ENCODE measurements around the gene MCC.

MCC gene

DNA sequence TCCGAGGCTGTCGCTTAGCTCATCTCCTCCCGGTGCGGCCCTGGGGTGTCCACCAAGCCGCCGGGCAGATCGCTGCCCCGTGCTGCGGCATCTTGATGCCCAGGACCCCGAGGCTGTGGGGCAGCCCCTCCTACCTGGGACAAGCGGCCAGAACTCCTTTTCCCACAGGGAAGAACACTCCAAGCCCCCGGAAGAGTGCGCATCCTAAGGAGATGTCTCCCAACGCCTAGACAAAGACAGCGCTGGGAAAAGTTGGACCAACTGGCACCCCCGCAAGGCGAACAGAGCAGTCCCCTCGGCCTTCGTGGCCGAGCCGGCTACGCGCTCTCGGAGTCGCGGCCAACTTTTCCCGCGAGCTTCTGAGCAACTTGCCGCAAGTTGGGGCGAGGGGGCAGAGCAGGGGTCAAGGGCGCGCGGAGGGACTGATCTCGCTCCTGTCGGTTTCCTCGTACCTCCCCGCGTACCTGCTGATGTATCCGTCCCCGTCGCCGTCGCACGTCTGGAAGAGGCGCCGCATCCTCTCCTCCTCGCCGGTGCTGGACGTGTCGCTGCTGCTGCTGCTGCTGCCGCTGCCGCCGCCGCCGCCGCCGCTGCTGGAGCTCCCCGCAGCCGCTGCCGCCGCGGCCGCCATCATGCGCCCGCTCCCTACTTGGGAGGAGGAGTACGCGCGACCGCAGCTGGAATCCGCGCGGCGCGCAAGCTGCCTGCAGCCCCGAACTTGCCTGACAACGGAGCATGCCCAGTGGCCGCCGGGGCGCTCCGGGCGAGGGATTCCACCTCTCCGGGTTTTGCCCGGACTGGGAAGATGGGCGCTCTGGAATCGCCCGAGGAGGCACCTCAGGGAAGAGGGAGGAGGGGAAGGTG, at the start of gene MCC:
TSS of gene MCC (minus strand) at position 673 of the 864 bp plus-strand sequence.
- DNase-seq, result no peak

- DNase-seq, result no peak
Observed at GRCh38 chr5:113531481-113532159, 43.4 kb upstream of the MCC start.

GRCh38 chr5:113527746-113528145, 39.5 kb upstream of the MCC start:
- DNase-seq, result no peak

GRCh38 chr5:113526421-113526820, 38.2 kb upstream of the MCC start:
- DNase-seq, result no peak

DNA sequence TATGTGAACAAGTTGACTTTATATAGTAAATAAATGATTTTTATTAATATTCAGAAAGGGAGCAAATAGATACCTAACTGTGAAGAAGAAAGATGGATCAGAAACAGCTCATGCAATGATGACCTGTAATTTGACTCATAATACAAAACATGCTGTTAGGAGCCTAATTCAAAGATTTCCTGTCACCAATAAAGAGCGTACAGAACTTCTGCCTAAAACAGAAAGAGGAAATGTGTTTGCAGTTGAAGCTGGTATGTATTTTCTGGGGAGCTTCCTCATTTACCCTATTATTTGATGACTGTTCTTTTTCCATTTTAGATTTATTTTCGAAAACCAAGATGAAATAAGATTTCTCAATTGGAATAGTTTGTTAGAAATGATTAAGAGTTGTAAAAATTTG, 36.7 kb upstream of the MCC start:
- peak; percentile 52 for DNase-seq

- DNase-seq, result no peak
Observed at GRCh38 chr5:113523168-113523567, 34.9 kb upstream of the MCC start.

DNA sequence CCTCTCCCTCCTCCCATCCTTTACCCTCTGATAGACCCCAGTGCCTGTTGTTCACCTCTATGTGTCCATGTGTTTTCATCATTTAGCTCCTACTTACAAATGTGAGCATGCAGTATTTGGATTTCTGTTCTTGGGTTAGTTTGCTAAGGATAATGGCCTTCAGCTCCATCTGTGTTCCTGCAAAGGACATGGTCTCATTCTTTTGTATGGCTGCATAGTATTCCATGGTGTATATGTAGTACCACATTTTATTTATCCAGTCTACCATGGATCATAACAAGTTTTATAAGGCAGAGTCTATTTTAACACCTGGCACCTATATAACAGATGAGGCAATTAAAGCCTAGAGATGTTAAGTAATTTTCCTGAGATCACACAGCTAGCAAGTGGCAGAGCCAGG, 32.6 kb upstream of the MCC start:
- DNase-seq, result no peak

- DNase-seq, result no peak
Observed at GRCh38 chr5:113520429-113520828, 32.2 kb upstream of the MCC start.

- no peak for DNase-seq
Observed at GRCh38 chr5:113519412-113519811, 31.2 kb upstream of the MCC start.

DNA sequence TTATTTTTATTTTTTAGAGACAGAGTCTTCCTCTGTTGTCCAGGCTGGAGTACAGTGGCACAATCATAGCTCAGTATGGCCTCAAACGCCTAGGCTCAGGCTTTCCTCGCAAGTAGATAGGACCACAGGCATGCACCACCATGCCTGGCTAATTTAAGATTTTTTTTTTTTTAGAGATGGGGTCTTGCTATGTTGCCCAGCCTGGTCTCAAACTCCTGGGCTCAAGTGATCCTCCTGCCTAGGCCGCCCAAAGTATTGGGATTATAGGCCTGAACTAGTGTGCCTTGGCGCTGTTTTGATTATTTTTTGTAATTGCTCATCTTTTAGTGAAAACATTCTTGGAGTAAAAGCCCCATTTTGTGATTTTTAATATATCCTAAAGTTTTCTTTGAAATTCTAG, 30.6 kb upstream of the MCC start:
- no peak for DNase-seq

DNA sequence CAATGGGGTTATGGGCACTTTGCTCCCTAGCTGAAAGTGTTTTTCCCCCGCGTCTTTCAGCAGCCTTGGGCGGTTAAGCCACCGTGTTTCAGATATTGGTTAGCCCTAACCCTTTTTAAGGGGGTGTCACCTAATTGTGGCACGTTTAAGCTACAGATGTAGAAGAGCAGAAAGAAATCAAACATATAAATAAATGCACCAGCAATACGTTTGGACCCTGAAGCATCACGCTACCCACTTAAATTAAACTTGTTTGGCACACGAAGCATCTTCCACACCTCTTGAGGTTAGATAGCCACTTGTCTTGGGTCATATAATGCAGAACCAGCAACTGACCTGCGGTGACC, 26.0 kb upstream of the MCC start:
- DNase-seq, result no peak

- peak; percentile 85 for DNase-seq
Observed at GRCh38 chr5:113513384-113514288, 25.4 kb upstream of the MCC start, which contains the start of gene YTHDC2. TSS of gene YTHDC2 (plus strand) at chr5:113513694. CDS start at chr5:113513896, 202 bp downstream.

DNA sequence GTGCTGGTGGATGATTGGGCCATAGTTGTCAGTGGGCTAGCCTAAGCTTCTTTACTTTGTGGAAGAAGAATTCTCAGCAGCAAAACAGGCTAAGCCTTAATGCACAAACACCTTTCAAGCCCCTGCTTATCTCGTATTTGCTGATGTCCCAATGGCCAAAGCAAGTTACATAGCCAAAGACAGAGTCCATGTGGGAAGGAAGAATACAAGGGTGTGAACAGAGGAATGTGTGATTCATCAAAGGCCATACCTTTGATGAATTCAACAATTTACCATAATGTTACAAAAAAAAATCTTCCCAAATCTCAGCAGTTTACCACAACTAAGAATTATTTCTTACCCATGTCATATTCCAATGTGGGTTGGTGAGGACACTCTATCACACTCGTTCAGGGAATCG, 24.1 kb upstream of the MCC start:
- no peak for DNase-seq

DNA sequence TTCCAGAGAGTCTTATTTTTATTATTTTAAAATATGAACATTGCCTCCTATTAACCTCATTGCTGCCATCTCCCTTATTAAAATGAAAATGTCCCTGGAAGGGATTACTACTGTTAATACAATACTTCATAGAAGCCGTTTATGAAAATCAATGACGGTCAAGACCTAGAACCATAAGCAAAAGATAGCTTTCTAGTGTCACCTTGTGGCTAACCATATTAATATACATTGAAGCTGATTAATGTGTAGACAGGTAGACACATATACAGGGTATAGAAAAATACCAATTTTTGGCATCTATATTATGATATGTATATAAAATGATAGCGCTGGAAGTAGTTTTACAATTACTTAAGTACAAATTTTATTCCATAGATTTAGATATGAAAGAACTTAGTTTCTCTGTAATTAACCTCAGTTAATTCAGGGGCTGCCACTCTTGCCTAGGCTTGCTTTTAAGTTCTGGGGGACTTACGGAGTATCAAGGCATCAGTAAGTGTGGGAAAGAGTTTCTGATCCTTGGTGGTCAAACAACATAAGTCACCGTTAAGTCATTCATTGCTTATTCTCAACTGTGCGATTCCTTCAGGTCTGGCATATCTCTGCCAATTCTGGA, 22.7 kb upstream of the MCC start:
- peak; percentile 50 for DNase-seq

DNA sequence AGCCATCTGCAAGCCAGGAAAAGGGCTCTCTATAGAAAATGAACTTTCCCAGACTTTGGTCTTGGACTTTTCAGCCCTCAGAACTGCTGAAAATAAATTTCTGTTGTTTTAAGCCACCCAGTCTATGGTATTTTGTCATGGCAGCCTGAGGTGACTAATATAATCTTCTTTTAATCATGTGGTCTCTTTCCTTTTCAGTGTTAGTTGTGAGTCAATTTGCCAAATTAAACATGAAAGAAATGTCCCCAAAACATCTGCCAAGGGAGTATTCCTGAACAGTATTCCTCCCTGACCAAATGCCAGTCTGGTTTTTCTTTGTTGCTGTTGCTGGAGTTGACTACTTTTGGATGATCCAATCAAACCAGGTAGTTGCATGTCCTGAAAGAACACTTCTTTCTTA, 20.5 kb upstream of the MCC start:
- DNase-seq, result no peak

DNA sequence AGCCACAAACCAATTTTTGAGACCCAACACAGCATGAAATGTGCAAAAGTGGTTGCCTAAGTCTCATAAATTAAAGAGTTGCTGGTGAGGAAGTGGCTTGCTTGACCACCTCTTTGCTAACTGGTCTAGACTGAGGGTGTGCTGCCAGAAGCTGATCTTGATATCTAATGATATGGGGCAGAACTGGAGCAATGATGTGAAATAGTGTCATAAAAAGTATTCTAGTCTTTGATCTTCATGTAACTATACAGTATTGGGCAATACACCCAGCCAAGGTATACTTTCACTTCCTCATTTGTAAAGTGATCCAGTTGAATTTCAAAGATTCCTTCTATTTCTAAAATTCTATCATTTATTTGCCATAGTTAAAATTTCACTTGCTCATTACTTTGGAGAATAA, 19.3 kb upstream of the MCC start:
- no peak for DNase-seq

GRCh38 chr5:113505181-113505580, 16.9 kb upstream of the MCC start:
- no peak for DNase-seq

DNA sequence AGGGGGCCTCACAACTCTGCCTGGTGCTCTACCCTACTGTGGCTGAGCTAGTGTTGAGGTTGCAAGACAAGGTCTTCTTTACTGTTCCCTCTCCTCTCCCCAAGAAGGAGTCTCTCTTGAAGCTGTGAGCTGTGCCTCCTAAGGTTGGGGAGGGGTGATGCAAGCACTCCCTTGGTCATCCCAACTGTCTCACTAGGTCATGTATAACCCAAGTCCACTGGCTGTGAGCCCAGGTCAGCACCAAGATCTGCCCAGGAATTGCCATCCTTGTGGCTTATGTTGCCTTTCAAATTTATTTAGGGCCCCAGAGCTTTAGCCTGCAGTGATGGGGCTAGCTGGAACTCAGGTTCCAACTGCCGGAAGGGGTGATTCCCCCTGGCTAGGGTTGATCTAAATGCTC, 14.9 kb upstream of the MCC start:
- no peak for DNase-seq

DNA sequence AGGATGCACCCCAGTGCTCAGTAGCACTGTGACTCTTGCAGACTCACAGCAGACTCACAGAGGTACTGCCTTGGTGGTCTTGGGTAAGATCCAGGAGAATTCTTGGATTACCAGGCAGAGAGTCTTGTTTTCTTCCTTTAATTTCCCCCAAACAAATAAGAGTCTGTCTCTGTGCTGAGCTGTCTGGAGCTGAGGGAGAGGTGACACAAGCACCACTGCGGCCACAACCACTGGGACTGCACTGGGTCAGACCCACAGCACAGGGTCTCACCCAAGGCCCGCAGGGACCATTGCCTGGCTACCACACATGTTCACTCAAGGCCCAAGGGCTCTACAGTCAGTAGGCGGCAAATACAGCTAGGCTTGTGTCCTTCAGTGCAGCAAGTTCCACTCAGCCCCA, 13.8 kb upstream of the MCC start:
- no peak for DNase-seq

DNA sequence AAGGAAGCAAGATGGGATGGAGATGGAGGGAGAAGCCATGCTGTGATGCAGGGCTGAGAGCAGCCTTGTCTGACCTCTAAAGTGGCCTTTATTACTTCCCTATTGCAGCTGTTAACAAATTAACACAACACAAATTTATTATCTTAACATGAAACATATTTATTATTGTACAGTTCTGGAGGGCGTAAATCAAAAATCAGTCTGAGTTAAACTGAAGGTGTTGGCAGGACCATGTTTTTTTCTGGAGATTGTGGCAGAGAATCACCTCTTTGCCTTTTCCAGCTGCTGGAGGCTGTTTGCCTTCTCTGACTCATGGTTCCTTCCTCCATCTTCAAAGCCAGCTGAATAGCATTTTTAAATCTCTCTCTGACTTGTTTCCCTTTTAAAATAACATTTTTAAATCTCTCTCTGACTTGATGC, 7.2 kb upstream of the MCC start:
- no peak for DNase-seq

- no peak for DNase-seq
Observed at GRCh38 chr5:113493446-113493845, 5.2 kb upstream of the MCC start.

- DNase-seq, result no peak
Observed at GRCh38 chr5:113491022-113491421, 2.8 kb upstream of the MCC start.

DNA sequence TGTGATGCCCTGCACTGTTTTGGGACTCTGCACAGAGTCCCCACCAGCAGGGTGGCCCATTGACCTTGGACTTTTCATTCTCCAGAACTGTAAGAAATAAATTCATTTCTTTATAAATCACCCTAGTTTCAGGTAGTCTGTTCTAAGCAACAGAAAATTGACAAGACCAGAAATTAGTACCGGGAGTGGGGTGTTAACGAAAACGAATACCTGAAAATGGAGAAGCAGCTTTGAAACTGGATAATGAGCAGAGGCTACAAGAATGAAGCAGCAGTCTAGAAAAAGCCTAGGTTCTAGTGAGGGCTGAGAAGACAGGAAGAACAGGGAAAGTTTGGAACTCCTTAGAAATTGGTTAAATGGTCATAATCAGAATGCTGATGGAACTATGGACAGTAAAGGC, 2.1 kb upstream of the MCC start:
- no peak for DNase-seq

All from CD4-positive, alpha-beta T cell treated with Interleukin-4 for 4 hours (primary cell).